ENCODE results near the gene TTC3.
A peak's percentile ranks its signal among the peaks of the same experiment; 100 is the strongest.
"Not testable (repeated sequence)": the region's sequence is repeated elsewhere in the genome, so short reads cannot be mapped to it uniquely, and the experiment has no call there.

The TTC3 gene, protein sequence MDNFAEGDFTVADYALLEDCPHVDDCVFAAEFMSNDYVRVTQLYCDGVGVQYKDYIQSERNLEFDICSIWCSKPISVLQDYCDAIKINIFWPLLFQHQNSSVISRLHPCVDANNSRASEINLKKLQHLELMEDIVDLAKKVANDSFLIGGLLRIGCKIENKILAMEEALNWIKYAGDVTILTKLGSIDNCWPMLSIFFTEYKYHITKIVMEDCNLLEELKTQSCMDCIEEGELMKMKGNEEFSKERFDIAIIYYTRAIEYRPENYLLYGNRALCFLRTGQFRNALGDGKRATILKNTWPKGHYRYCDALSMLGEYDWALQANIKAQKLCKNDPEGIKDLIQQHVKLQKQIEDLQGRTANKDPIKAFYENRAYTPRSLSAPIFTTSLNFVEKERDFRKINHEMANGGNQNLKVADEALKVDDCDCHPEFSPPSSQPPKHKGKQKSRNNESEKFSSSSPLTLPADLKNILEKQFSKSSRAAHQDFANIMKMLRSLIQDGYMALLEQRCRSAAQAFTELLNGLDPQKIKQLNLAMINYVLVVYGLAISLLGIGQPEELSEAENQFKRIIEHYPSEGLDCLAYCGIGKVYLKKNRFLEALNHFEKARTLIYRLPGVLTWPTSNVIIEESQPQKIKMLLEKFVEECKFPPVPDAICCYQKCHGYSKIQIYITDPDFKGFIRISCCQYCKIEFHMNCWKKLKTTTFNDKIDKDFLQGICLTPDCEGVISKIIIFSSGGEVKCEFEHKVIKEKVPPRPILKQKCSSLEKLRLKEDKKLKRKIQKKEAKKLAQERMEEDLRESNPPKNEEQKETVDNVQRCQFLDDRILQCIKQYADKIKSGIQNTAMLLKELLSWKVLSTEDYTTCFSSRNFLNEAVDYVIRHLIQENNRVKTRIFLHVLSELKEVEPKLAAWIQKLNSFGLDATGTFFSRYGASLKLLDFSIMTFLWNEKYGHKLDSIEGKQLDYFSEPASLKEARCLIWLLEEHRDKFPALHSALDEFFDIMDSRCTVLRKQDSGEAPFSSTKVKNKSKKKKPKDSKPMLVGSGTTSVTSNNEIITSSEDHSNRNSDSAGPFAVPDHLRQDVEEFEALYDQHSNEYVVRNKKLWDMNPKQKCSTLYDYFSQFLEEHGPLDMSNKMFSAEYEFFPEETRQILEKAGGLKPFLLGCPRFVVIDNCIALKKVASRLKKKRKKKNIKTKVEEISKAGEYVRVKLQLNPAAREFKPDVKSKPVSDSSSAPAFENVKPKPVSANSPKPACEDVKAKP (N-terminal part only)

DNA sequence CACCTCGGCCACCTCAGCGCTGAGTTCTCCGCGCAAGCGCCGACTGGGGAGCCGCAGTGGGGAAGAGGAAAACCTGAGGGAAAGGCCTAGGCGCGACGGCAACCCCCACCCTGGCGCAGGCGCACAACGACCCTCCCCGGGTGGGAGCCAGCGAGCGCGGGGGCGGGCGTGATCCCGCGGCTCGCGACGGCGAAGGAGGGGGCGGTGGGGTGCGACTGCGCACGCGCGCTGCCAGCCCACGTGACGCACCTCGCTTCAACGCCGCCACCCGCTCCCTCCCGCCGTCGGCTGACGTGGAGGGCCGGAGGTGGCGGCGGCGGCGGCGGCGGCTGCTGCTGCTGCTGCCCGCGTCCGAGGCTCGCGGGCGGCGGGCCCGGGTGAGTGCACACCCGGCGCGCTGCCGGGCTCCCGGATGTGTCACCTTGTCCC lies at the start of gene TTC3, which contains the start of gene PIGP:
Gene TTC3 (plus strand): TSS at position 267 of the 429 bp plus-strand sequence. CDS start 14,004 bp downstream, outside the sequence.
Gene PIGP (minus strand): TSS at position 84 of the 429 bp plus-strand sequence. CDS start 556 bp downstream, outside the sequence.
- peak; percentile 100 for DNase-seq

DNA sequence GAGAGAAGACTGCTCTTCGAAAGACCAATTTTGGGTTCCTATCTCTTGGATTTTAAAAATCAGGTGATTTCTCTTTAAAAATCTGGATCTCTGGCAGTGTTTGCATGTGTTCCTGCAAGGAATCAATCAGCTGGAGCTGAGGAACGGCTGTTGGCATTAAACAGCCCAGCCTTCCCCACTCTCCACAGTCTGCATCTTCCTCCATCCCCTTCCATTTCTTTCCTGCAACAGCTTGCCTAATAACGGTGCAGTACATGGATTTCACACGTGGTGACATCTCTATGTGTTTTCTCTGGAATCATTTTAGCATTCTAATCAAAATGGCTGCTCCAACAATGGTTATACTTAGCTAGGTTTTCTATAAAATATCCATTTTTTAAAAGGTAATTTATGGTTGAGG lies 46.6 kb upstream of the TTC3 start:
- DNase-seq: no peak

DNA sequence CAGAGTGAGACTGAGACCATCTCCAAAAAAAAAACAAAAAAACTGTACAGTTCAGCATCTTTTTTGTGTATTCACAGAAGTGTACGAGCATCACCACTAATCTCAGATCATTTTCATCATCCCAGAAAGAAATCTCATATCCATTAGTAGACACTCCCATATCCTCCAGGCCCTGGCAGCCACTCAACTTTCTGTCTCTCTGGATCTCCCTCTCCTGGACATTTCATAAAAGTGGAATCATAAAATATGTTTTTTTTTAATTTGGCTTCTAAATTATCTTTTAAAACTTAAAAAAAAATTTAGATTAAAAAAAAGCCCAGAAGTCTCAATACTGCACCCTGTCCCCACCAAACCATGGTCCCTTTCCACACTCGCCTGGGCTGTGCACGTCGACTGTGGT lies 44.5 kb upstream of the TTC3 start:
- DNase-seq: no peak

DNA sequence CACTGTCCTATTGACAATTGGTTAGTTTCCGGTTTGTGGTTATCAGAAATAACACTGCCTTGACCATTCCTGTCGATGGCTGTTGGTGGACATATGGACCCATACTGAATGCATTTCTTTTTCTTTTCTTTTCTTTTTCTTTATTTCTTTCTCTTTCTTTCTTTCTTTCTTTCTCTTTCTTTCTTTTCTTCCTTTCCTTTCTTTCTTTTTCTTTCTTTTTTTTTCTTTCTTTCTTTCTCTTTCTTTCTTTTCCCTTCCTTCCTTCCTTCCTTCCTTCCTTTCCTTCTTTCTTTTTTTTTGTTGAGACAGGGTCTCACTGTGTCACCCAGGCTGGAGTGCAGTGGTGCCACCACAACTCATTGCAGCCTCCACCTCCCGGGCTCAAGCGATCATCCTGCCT lies 42.2 kb upstream of the TTC3 start:
- DNase-seq: no peak

DNA sequence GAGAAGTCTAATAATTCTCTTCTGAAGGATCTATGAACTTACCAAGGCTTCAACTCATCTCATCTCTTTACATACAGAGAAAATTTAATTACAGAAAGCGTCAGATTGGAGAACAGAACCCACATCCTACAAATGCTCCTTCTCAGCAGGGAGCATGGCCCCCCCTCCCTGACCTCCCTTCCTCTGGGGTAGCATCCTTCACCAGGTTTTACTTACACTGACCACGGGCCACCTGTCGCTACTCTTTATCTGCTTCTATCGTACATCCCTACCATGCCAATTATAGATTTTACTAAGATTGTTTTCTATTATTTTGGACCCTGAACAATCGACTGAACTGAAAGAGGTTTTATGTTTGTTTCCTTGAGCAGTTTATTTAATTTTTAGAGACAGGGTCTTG lies 40.8 kb upstream of the TTC3 start:
- no peak for DNase-seq

DNA sequence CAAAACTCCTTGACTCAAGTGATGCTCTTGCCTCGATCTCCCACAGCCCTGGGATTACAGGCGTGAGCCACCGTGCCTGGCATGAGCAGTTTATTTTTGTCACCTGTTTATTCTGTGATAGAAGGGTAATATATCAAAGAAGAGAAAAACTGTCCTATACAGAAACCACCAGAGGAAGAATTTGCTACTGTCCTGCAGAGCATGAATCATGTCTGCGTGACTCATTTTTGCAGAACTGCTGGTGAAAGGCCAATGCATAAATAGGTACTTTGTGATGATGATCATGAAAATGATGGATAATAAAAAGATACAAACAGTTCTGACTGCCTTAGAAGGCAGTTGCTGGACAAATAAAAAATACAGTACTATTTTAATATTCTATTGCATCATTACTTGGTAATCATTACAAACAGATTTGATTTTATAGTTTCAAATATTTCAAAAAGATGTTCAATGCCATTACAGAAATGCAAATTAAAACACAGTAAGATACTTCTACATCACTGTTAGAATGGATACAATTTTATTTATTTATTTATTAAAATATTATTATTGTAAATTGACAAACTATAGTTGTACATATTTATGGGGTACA lies 40.1 kb upstream of the TTC3 start:
- DNase-seq: no peak

DNA sequence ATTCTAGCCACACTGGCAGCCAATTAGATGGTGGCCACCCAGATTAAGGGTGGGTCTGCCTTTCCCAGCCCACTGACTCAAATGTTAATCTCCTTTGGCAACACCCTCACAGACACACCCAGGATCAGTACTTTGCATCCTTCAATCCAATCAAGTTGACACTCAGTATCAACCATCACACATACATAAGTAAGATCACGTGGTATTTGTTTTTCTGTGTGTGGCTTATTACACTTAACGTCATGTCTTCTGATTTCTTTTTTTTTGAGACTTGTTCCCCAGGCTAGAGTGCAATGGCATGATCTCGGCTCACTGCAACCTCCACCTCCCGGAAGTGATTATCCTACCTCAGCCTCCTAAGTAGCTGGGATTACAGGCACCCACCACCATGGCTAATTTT lies 38.7 kb upstream of the TTC3 start:
- not testable (repeated sequence) for DNase-seq

DNA sequence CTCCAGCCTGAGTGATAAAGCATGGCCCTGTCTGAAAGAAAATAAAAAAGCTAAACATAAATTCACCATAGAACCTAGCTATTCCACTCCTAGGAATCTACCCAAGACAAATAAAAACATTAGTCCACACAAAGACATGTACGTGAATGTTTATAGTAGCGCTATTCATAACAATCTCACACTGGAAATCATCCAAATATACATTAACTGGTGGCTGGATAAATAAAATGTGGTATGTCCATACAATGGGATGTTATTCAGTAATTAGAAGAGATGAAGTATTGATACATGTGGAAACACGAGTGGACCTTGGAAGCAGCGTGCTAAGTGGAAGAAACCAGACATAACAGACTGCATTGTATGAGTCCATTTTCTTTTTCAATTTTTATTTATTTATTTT lies 36.9 kb upstream of the TTC3 start:
- DNase-seq: no peak

DNA sequence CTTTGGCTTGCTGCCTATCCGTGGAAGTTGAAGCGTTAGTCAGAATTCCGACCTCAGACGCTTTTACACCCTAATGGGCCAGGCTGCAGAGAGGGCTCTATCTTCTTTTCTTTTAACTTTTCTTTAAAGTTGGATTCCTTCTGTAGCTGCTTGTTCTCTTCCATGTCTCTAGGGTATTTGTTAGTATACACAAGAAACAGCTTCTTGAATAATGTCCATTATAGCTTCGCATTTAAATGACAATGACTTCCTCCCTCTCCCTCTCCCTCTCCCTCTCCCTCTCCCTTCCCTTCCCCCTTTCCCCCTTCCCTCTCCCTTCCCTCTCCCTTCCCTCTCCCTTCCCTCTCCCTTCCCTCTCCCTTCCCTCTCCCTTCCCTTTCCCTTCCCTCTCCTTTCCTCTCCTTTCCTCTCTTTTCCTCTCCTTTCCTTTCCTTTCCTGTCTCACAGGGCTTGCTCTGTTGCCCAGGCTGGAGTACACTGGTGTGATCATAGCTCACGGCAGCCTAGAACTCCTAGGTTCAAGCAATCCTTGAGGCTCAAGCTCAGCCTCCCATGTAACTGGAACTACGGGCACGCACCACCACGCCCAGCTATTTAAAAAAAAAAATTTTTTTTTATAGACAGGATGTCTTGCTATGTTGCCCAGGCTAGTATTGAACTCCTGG lies 33.5 kb upstream of the TTC3 start:
- DNase-seq: no peak

DNA sequence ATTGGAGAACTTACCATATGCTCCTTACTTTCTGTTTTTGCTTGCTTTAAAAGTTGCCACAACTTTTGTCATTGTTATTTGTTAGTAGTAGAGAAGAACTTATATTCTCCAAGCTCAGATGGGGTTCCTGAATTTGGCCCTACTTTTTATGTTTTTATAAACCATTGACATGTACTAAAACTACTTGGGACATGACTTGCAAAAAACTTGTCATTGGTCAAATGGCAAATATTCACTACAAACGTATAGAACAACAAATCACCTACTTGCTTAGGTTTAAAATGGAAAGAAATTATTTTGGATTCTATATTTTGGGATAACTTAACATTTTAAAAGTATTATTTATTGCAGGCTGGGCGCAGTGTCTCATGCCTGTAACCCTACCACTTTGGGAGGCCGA lies 32.8 kb upstream of the TTC3 start:
- DNase-seq: no peak

DNA sequence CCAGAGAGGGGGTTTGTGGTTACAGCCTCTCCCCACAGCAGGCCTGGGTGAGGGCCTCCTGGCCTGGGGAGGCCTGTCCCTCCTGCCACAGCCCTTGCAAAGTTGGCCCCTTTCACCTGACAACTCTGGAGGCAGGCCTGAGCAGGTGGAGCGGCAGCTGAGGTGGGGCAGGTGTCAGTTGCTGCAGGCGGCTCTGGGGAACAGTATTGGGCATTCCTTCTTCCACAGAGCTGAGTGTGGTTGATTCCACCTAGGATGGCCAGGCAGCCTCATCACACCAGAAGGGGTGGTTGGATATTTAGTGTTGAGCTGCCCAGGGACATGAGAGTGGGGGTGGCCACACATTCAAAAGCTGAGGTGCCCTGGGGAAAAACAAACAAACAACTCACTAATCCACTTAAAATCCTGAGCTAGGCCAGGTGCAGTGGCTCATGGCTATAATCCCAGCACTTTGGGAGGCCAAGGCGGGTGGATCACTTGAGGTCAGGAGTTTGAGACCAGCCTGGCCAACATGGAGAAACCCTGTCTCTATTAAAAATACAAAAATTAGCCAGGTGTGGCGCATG lies 31.3 kb upstream of the TTC3 start:
- DNase-seq: no peak

DNA sequence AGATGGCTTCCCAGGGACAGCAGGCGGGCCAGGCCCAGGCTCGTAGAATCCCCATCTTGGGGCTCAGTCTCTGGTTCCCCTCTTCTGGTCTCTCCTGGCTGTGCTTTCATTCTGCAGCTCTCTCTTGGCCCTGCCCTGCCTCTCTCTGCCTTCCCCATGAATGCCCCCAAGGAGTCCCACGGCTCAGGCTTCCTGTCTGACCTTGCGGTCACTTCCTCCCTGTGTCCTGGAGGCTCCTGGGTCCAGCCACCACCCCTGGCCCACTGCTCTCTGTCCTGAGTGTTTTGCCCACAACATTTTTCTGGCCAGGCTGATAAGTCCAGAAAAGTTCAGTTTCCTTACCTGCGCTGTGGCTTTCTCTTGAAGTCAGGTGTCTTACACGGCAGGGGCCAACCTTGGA lies 29.2 kb upstream of the TTC3 start:
- DNase-seq: no peak

DNA sequence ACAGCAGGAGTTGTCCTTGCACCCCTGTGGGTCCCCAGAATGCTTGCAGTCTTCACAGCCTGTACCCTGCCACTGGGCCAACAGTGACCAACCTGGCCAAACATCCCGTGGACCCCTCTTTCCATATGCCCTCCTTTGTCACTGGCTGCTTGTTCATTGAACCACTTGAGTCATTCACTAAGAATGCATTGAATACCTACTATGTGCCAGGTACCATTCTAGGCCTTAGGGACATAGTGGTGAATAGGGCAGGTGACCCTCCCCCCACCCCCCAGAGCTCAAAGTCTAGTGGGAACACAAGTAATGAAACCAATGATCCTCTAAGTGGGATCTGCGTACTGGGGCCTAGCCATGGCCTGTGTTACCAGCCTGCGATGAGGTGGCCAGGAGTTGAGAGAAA lies 28.4 kb upstream of the TTC3 start:
- DNase-seq: no peak

DNA sequence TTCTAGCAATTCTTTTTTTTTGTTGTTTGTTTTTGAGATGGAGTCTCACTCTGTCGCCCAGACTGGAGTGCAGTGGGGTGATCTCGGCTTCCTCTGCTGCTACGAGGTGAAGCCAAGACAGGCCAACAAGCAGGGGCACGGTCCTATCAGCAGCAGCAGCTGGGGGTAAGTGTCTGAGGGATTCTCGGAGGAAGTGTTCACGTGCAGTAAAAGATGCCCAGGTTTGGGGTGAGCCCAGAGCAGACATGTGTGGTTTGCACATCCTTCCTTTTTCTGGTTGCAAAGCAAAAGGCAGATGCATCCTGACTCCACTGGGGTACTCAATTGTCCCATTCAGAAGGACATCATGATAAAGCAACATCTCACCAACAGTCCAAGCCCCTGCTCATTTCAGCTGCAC lies 27.9 kb upstream of the TTC3 start:
- DNase-seq: no peak

DNA sequence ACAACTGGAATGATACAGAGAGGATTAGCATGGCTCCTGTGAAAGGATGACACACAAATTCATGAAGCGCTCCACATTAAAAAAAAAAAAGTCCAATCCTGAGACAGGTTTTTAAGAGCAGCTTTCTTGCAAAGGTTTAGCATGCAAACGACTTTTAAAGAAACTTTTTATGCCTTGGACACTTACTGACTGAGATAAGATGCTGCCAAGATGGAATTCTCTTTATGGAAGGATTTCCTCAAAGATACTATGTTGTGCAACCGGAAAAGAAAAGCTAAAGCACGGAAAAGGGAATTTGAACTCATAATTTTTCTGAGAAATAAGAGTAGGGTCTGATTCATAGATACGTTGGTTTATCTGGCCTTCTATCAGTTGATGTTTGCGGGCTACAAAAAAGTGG lies 27.5 kb upstream of the TTC3 start:
- DNase-seq: no peak

DNA sequence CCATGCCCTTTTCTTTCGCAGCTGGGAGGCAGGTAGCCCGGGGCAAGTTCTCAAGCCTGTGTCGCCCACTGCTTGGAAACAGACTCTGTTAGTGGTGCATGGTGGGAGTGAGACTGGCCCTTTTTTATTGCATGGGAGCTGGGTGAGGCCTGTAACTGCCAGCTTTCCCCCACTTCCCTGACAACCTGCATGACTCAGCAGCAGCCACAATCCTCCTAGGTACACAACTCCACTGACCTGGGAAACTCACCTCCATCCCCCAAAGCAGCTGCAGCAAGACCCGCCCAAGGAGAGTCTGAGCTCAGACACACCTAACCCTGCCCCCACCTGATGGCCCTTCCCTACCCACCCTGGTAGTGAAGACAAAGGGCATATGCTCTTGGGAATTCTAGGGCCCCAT lies 26.0 kb upstream of the TTC3 start:
- DNase-seq: no peak

DNA sequence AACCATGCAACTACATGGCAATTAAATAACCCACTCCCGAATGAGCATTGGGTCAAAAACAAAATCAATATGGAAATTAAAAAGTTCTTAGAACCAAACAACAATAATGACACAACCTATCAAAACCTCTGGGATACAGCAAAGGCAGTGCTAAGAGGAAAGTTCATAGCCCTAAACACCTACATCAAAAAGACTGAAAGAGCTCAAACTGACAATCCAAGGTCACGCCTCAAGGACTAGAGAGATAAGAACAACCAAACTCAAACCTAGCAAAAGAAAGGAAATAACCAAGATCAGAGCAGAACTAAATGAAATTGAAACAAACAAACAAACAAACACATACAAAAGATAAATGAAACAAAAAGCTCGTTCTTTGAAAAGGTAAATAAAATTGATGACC lies 23.3 kb upstream of the TTC3 start:
- DNase-seq: not testable (repeated sequence)

DNA sequence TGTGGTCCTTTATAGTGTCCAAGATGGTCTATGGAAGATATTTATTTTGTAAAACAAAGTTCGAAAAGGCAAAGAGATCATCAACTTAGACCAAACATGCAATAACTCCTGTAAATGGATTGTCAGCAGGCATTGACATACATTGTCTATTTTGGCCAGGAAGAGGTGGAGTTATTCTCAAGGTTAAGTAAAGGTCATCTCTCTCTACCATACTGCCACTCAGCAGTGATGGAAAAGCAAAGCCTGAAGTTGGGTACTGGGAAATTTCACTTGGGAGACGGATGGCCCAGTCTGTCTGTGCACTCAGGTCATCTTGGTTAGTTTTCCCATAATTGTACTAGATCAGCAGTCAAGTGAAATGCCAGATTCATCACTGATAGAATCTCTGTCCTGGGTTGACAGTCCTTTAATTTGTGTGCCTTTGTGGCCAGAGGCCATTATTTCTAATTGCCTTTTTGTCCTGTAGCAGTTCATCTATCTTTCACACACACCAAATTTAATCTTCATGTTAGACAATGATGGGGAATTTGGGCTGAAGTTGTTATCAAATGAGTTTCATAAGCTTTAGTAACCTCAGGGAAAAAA lies 17.7 kb upstream of the TTC3 start:
- no peak for DNase-seq

DNA sequence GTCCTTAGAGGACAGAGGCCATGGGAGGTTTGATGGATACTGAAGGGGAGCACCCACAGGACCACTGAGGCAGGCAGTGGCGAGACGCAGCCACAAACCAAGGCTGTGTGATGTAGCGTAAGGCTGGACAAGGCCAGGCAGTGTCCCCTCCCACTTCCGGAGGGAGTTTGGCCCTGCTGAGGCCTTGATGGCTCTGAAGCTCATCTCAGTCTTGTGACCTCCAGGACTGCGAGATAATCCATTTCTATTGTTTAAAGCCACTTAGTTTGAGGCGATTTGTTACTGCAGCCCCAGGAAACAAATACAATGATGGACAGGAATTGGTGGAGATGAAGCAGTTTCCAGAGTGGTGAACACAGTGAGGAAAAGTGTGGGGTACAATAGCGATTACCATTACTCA lies 15.4 kb upstream of the TTC3 start:
- no peak for DNase-seq

DNA sequence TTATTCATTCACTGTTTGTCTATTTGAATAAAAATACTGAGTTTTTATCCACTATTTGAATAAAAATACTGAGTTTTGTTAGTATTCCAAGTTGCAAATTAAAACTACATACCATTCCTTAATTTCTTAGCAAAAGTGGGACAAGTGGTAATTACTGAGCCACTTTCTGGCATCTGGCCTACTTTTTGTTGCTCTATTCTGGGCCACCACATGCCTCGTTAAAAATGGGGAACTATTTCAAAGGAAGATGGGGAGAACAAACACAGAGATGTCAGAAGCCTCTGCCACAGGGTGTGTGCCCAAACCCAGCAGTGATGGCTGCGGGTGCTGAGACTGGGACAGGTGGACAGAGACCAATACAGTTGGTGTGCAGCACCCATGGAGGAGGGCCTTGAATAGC lies 14.8 kb upstream of the TTC3 start:
- no peak for DNase-seq

DNA sequence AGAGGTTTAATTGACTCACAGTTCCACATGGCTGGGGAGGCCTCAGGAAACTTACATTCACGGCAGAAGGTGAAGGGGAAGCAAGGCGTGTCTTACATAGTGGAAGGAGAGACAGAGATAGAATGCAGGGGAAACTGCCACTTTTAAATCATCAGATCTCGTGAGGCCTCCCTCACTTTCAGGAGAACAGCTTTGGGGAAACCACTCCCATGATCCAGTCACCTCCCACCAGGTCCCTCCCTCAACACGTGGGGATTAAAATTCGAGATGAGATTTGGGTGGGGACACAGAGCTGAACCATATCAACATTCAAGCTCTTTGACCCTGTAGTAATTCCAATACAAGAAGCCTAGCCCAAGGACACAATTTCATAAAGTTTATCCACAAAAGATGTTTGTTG lies 13.9 kb upstream of the TTC3 start:
- no peak for DNase-seq
